Naive thymus-derived CD8-positive, alpha-beta T cell (primary cell): ENCODE measurements around the gene TMEM200A. TPM values are rescaled to one million over a fixed set of nuclear protein-coding genes. Genes with fewer than 3 reads are reported as not detected.

ENCODE experiments used
- ATAC-seq, 2 donors: fragments of 150-1000 bp; cut with Tn5 transposase in 1 of 2; sonication (Bioruptor Pico), chemical (Tn5 transposase) in 1 of 2; 1 replicate in 1 of 2; 2 replicates in 1 of 2; pipeline ENCODE4 v1.10.0; 2021; ENCODE audit warnings: mild to moderate bottlenecking in 2 of 2, moderate library complexity in 2 of 2
- POLR2A ChIA-PET: fragments of 350-600 bp; sonication (Branson Sonifier 250); formaldehyde crosslinking; loops from one replicate; lab custom pipeline; 2021; ENCODE audit warnings: antibody characterized with exemption; lab: Charles Lee
- DNase-seq, 10 donors: peaks; one replicate each; pipeline versions ENCODE4 v3.0.0 to v3.0.0-alpha.2; 2020 to 2022
- H3K27ac Mint-ChIP-seq, 10 donors: one replicate each; pipeline ENCODE4 v1.8.0; 2020 to 2022; ENCODE audit warnings: mild to moderate bottlenecking in 10 of 10, mixed read lengths in 10 of 10, moderate library complexity in 4 of 10, inconsistent platforms in 1 of 10
- H3K27me3 Mint-ChIP-seq, 5 donors: one replicate each; pipeline ENCODE4 v1.8.0; 2021 to 2022; ENCODE audit warnings: mixed read lengths in 5 of 5
- H3K36me3 Mint-ChIP-seq, 3 donors: one replicate each; pipeline ENCODE4 v1.8.0; 2020 to 2022; ENCODE audit warnings: mixed read lengths in 3 of 3, mild to moderate bottlenecking in 2 of 3, inconsistent platforms in 1 of 3
- H3K4me1 Mint-ChIP-seq, 4 donors: one replicate each; pipeline ENCODE4 v1.8.0; 2021 to 2022; ENCODE audit warnings: mixed read lengths in 4 of 4
- H3K4me3 Mint-ChIP-seq, 10 donors: one replicate each; pipeline ENCODE4 v1.8.0; 2020 to 2022; ENCODE audit warnings: mild to moderate bottlenecking in 10 of 10, mixed read lengths in 10 of 10, moderate library complexity in 6 of 10, inconsistent platforms in 1 of 10
- H3K9me3 Mint-ChIP-seq, 9 donors: one replicate each; pipeline ENCODE4 v1.8.0; 2020 to 2022; ENCODE audit warnings: mixed read lengths in 9 of 9, mild to moderate bottlenecking in 3 of 9, inconsistent platforms in 1 of 9, moderate library complexity in 1 of 9
- polyA plus RNA-seq, 3 donors: library from polyadenylated mRNA; unstranded; fragments of 300-500 nt; fragmentation: Illumina TruSeq; gene quantifications; one replicate each; pipeline ENCODE4 v1.2.3, GENCODE V29; 2021
- total RNA-seq, 8 experiments: library from RNA in 2 of 8; stranded (reverse) in 2 of 8; gene quantifications; one replicate each; pipeline ENCODE4 v1.2.3 and lab custom pipeline; 2021 to 2026

The TMEM200A gene
- total and polyA plus RNA-seq, 5 experiments from 2014 or later = 0.14 TPM; not detected in 4

- POLR2A ChIA-PET = interaction anchor here (0.7 kb wide), 1 partner anchor 111 kb away, joined by 3 read pairs; no protein-coding TSS in a partner anchor
- no peak overlapping the region for H3K4me3 Mint-ChIP-seq
- peaks cover 0 to 11% (median 2%) of the 10 kb centered on the region in 3 donors for H3K36me3 Mint-ChIP-seq
- DNase-seq (no peak), ATAC-seq (no peak)
- peaks cover 0 to 5% (median 1%) of the 10 kb centered on the region in 4 donors for H3K4me1 Mint-ChIP-seq
- H3K27me3 Mint-ChIP-seq = peaks cover 0 to 12% (median 0%) of the 10 kb centered on the region in 5 donors
- peaks cover 0 to 5% (median 0%) of the 10 kb centered on the region in 9 donors for H3K9me3 Mint-ChIP-seq
- H3K27ac Mint-ChIP-seq = no peak overlapping the region
Measured at GRCh38 chr6:130411481-130411880, 45.7 kb downstream of the TMEM200A start.

- POLR2A ChIA-PET = no interaction called here
- Mint-ChIP-seq H3K4me3 (no peak overlapping the region), H3K27me3 (peaks cover 0 to 12% (median 0%) of the 10 kb centered on the region in 5 donors), H3K9me3 (peaks cover 0 to 5% (median 0%) of the 10 kb centered on the region in 9 donors), H3K4me1 (peaks cover 0 to 3% (median 0%) of the 10 kb centered on the region in 4 donors), H3K27ac (no peak overlapping the region), H3K36me3 (peaks cover 0 to 11% (median 2%) of the 10 kb centered on the region in 3 donors)
- ATAC-seq = no peak
- no peak for DNase-seq
Measured at GRCh38 chr6:130412556-130413290, 46.9 kb downstream of the TMEM200A start.

GRCh38 chr6:130417951-130418350, 52.1 kb downstream of the TMEM200A start:
- H3K27me3 Mint-ChIP-seq = peaks cover 0 to 6% (median 0%) of the 10 kb centered on the region in 5 donors
- peaks cover 0 to 7% (median 0%) of the 10 kb centered on the region in 4 donors for H3K4me1 Mint-ChIP-seq
- H3K4me3 Mint-ChIP-seq = no peak overlapping the region
- ATAC-seq (no peak), DNase-seq (no peak)
- H3K9me3 Mint-ChIP-seq = peaks cover 0 to 1% (median 0%) of the 10 kb centered on the region in 9 donors
- H3K36me3 Mint-ChIP-seq = peaks cover 0 to 7% (median 0%) of the 10 kb centered on the region in 3 donors
- H3K27ac Mint-ChIP-seq = no peak overlapping the region
- POLR2A ChIA-PET = no interaction called here

- no peak for ATAC-seq
Measured at GRCh38 chr6:130420911-130421310, 55.1 kb downstream of the TMEM200A start.

GRCh38 chr6:130421585-130421984, 55.8 kb downstream of the TMEM200A start:
- POLR2A ChIA-PET = no interaction called here
- H3K4me1 Mint-ChIP-seq = peaks cover 0 to 4% (median 0%) of the 10 kb centered on the region in 4 donors

More at GRCh38 chr6:130420911-130421310, 55.1 kb downstream of the TMEM200A start:
- Mint-ChIP-seq H3K27ac (no peak overlapping the region), H3K36me3 (no peaks in the 10 kb centered on the region), H3K4me1 (peaks cover 0 to 4% (median 0%) of the 10 kb centered on the region in 4 donors), H3K4me3 (no peak overlapping the region), H3K27me3 (no peaks in the 10 kb centered on the region), H3K9me3 (no peaks in the 10 kb centered on the region)
- DNase-seq = no peak
- POLR2A ChIA-PET = no interaction called here

GRCh38 chr6:130423044-130423443, 57.2 kb downstream of the TMEM200A start:
- Mint-ChIP-seq H3K36me3 (no peaks in the 10 kb centered on the region), H3K27ac (no peak overlapping the region), H3K9me3 (no peaks in the 10 kb centered on the region), H3K27me3 (no peaks in the 10 kb centered on the region), H3K4me3 (no peak overlapping the region), H3K4me1 (peaks cover 0 to under 1% (median 0%) of the 10 kb centered on the region in 4 donors)
- no peak for DNase-seq
- POLR2A ChIA-PET = interaction anchor here (0.6 kb wide), 1 partner anchor 381 kb away, joined by 3 read pairs; no protein-coding TSS in a partner anchor
- ATAC-seq = no peak

More at GRCh38 chr6:130421585-130421984, 55.8 kb downstream of the TMEM200A start:
- H3K27ac Mint-ChIP-seq = no peak overlapping the region
- H3K36me3 Mint-ChIP-seq = no peaks in the 10 kb centered on the region
- no peaks in the 10 kb centered on the region for H3K9me3 Mint-ChIP-seq
- H3K27me3 Mint-ChIP-seq = no peaks in the 10 kb centered on the region
- ATAC-seq (no peak), DNase-seq (no peak)
- H3K4me3 Mint-ChIP-seq = no peak overlapping the region

- DNase-seq = no peak
- Mint-ChIP-seq H3K4me3 (no peak overlapping the region), H3K27ac (peak overlapping the region in 2 of 10 donors; percentile 1 to 11), H3K27me3 (no peaks in the 10 kb centered on the region), H3K4me1 (no peaks in the 10 kb centered on the region), H3K36me3 (no peaks in the 10 kb centered on the region), H3K9me3 (no peaks in the 10 kb centered on the region)
- POLR2A ChIA-PET = no interaction called here
- no peak for ATAC-seq
Measured at GRCh38 chr6:130424710-130425109, 58.9 kb downstream of the TMEM200A start.

- no peaks in the 10 kb centered on the region for H3K9me3 Mint-ChIP-seq
- no peaks in the 10 kb centered on the region for H3K27me3 Mint-ChIP-seq
- no peak overlapping the region for H3K4me3 Mint-ChIP-seq
- ATAC-seq (no peak), DNase-seq (no peak)
- H3K36me3 Mint-ChIP-seq = no peaks in the 10 kb centered on the region
- H3K27ac Mint-ChIP-seq = no peak overlapping the region
- POLR2A ChIA-PET = no interaction called here
- no peaks in the 10 kb centered on the region for H3K4me1 Mint-ChIP-seq
Measured at GRCh38 chr6:130425537-130425936, 59.7 kb downstream of the TMEM200A start.

GRCh38 chr6:130426066-130426721, 60.4 kb downstream of the TMEM200A start:
- POLR2A ChIA-PET = no interaction called here
- no peak overlapping the region for H3K4me3 Mint-ChIP-seq

GRCh38 chr6:130431346-130431852, 65.6 kb downstream of the TMEM200A start:
- no peak for DNase-seq
- no peak overlapping the region for H3K4me3 Mint-ChIP-seq
- ATAC-seq = no peak
- H3K36me3 Mint-ChIP-seq = no peaks in the 10 kb centered on the region
- H3K27ac Mint-ChIP-seq = no peak overlapping the region
- H3K9me3 Mint-ChIP-seq = no peaks in the 10 kb centered on the region
- peaks cover 0 to 5% (median 0%) of the 10 kb centered on the region in 4 donors for H3K4me1 Mint-ChIP-seq
- POLR2A ChIA-PET = no interaction called here
- no peaks in the 10 kb centered on the region for H3K27me3 Mint-ChIP-seq

More at GRCh38 chr6:130426066-130426721, 60.4 kb downstream of the TMEM200A start:
- H3K4me1 Mint-ChIP-seq = no peaks in the 10 kb centered on the region
- H3K36me3 Mint-ChIP-seq = no peaks in the 10 kb centered on the region
- H3K27me3 Mint-ChIP-seq = no peaks in the 10 kb centered on the region
- no peak overlapping the region for H3K27ac Mint-ChIP-seq
- DNase-seq = no peak
- no peaks in the 10 kb centered on the region for H3K9me3 Mint-ChIP-seq
- ATAC-seq = no peak

- no peaks in the 10 kb centered on the region for H3K27me3 Mint-ChIP-seq
- peaks cover 0 to 5% (median under 1%) of the 10 kb centered on the region in 4 donors for H3K4me1 Mint-ChIP-seq
- POLR2A ChIA-PET = no interaction called here
- H3K9me3 Mint-ChIP-seq = no peaks in the 10 kb centered on the region
- H3K27ac Mint-ChIP-seq = no peak overlapping the region
- DNase-seq (no peak), ATAC-seq (no peak)
- no peaks in the 10 kb centered on the region for H3K36me3 Mint-ChIP-seq
- H3K4me3 Mint-ChIP-seq = no peak overlapping the region
Measured at GRCh38 chr6:130432838-130433237, 67.0 kb downstream of the TMEM200A start.

- POLR2A ChIA-PET = no interaction called here
- DNase-seq = no peak
- peaks cover 0 to 5% (median under 1%) of the 10 kb centered on the region in 4 donors for H3K4me1 Mint-ChIP-seq
- peaks cover 0 to 4% (median 0%) of the 10 kb centered on the region in 5 donors for H3K27me3 Mint-ChIP-seq
- H3K27ac Mint-ChIP-seq = no peak overlapping the region
- ATAC-seq = no peak
- no peak overlapping the region for H3K4me3 Mint-ChIP-seq
- H3K9me3 Mint-ChIP-seq = peaks cover 0 to 7% (median 0%) of the 10 kb centered on the region in 9 donors
- peaks cover 0 to 2% (median 0%) of the 10 kb centered on the region in 3 donors for H3K36me3 Mint-ChIP-seq
Measured at GRCh38 chr6:130434174-130434873, 68.5 kb downstream of the TMEM200A start.
